ENCODE measurements around the gene EGFLAM.
"Not testable (repeated sequence)": the region's sequence is repeated elsewhere in the genome, so short reads cannot be mapped to it uniquely, and the experiment has no call there.

Gene EGFLAM

GRCh38 chr5:38376404-38376803 lies 118.0 kb downstream of the EGFLAM start:
- DNase-seq (ENCODE audit: low spot score) = no peak

- DNase-seq (ENCODE audit: low spot score) = no peak
Measured at GRCh38 chr5:38378579-38378978, 120.2 kb downstream of the EGFLAM start.

- DNase-seq (ENCODE audit: low spot score) = no peak
Measured at GRCh38 chr5:38379350-38379937, 121.1 kb downstream of the EGFLAM start.

GRCh38 chr5:38380537-38380936 lies 122.2 kb downstream of the EGFLAM start:
- no peak for DNase-seq (ENCODE audit: low spot score)

GRCh38 chr5:38381361-38381760 lies 123.0 kb downstream of the EGFLAM start:
- DNase-seq (ENCODE audit: low spot score) = peak; percentile 12

GRCh38 chr5:38382898-38383297 lies 124.5 kb downstream of the EGFLAM start:
- peak; percentile 82 for DNase-seq (ENCODE audit: low spot score)

- DNase-seq (ENCODE audit: low spot score) = no peak
Measured at GRCh38 chr5:38383701-38384100, 125.3 kb downstream of the EGFLAM start.

GRCh38 chr5:38384396-38384795 lies 126.0 kb downstream of the EGFLAM start:
- no peak for DNase-seq (ENCODE audit: low spot score)

- DNase-seq (ENCODE audit: low spot score) = no peak
Measured at GRCh38 chr5:38387161-38387560, 128.8 kb downstream of the EGFLAM start.

GRCh38 chr5:38393636-38394035 lies 135.3 kb downstream of the EGFLAM start:
- no peak for DNase-seq (ENCODE audit: low spot score)

- DNase-seq (ENCODE audit: low spot score) = no peak
Measured at GRCh38 chr5:38396766-38397165, 138.4 kb downstream of the EGFLAM start.

- DNase-seq (ENCODE audit: low spot score) = no peak
Measured at GRCh38 chr5:38400365-38400764, 142.0 kb downstream of the EGFLAM start.

GRCh38 chr5:38401145-38401544 lies 142.8 kb downstream of the EGFLAM start:
- no peak for DNase-seq (ENCODE audit: low spot score)

- DNase-seq (ENCODE audit: low spot score) = peak; percentile 43
Measured at GRCh38 chr5:38403406-38403805, 145.0 kb downstream of the EGFLAM start.

- no peak for DNase-seq (ENCODE audit: low spot score)
Measured at GRCh38 chr5:38403877-38404635, 145.7 kb downstream of the EGFLAM start.

GRCh38 chr5:38404667-38405276 lies 146.4 kb downstream of the EGFLAM start:
- DNase-seq (ENCODE audit: low spot score) = no peak

GRCh38 chr5:38408446-38409198 lies 150.3 kb downstream of the EGFLAM start:
- no peak for DNase-seq (ENCODE audit: low spot score)

GRCh38 chr5:38410304-38410990 lies 152.1 kb downstream of the EGFLAM start:
- DNase-seq (ENCODE audit: low spot score) = no peak

GRCh38 chr5:38413696-38414095 lies 155.3 kb downstream of the EGFLAM start:
- DNase-seq (ENCODE audit: low spot score) = no peak

GRCh38 chr5:38414348-38414747 lies 156.0 kb downstream of the EGFLAM start:
- peak; percentile 92 for DNase-seq (ENCODE audit: low spot score)

GRCh38 chr5:38415772-38416171 lies 157.4 kb downstream of the EGFLAM start:
- DNase-seq (ENCODE audit: low spot score) = not testable (repeated sequence)

GRCh38 chr5:38417658-38418017 lies 159.3 kb downstream of the EGFLAM start:
- no peak for DNase-seq (ENCODE audit: low spot score)
